GM18861 (cell line): Measurements from ENCODE around the gene CHRD.

Experiments used
- ATAC-seq: cut with Tn5 transposase; IDR thresholded peaks from one replicate; pipeline ENCODE4 v1.9.1; 2021; ENCODE audit not compliant: unreplicated experiment

CHRD gene

DNA sequence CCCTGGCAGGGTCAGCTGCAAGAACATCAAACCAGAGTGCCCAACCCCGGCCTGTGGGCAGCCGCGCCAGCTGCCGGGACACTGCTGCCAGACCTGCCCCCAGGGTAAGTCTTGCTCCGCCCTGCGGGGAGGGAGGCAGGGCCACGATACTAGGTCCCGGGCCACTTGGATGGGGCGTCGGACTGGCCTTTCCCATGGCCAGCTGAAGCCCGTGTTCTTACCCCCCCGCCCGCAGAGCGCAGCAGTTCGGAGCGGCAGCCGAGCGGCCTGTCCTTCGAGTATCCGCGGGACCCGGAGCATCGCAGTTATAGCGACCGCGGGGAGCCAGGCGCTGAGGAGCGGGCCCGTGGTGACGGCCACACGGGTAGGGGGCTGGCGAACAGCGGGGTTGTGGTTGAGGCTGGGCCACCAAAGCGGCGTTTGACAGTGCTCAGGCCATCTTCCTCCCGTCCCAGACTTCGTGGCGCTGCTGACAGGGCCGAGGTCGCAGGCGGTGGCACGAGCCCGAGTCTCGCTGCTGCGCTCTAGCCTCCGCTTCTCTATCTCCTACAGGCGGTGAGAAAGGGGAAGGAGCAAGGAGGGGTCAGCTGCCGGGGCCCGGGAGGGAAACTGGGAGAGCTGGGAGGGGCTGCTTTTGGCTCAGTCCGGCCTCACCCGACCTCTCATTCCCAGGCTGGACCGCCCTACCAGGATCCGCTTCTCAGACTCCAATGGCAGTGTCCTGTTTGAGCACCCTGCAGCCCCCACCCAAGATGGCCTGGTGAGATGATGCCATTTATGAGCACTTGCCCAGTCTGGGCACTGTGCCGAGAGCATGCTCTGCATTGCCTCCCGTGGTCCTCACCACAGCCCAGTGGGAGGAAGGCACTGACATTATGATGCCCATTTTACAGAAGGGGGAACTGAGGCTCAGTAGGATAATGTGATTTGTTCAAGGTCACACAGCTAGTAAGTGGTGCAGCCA is 1.7 kb downstream of the CHRD start:
- ATAC-seq, result no peak

DNA sequence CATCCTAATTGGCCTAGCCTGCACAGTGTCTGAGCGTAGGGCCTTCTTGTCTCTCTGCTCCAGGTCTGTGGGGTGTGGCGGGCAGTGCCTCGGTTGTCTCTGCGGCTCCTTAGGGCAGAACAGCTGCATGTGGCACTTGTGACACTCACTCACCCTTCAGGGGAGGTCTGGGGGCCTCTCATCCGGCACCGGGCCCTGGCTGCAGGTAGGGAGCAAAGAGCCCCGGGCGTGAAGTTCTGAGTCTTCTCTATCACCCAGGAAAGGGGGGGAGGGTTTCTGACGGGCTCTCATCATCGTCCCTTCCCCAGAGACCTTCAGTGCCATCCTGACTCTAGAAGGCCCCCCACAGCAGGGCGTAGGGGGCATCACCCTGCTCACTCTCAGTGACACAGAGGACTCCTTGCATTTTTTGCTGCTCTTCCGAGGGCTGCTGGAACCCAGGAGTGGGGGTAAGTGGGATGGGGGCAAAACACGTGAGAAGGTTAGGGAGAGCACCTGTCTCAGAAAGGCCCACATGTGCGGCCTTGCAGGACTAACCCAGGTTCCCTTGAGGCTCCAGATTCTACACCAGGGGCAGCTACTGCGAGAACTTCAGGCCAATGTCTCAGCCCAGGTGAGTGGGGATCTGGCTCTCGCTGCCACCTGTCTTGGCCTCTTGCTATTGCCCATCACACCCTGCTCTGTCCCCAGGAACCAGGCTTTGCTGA is 2.6 kb downstream of the CHRD start:
- ATAC-seq, result no peak

DNA sequence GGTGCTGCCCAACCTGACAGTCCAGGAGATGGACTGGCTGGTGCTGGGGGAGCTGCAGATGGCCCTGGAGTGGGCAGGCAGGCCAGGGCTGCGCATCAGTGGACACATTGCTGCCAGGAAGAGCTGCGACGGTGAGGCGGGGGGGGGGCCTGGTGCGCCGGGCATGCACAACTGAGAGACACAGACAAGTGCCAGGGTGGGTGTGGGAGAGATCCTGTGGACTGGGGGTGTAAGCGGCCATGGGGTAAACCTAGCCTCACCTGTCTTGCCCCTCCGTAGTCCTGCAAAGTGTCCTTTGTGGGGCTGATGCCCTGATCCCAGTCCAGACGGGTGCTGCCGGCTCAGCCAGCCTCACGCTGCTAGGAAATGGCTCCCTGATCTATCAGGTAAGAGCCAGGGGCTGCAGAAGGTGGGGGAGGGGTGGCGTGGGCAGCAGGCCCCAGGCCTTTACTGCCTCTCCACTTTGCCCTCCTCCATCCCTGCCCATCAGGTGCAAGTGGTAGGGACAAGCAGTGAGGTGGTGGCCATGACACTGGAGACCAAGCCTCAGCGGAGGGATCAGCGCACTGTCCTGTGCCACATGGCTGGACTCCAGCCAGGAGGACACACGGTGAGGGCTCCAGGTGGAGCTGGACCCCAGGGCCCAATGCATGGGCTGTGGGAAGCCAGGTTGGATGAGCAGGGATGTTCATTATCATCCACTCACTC is 3.3 kb downstream of the CHRD start:
- ATAC-seq, result no peak

DNA sequence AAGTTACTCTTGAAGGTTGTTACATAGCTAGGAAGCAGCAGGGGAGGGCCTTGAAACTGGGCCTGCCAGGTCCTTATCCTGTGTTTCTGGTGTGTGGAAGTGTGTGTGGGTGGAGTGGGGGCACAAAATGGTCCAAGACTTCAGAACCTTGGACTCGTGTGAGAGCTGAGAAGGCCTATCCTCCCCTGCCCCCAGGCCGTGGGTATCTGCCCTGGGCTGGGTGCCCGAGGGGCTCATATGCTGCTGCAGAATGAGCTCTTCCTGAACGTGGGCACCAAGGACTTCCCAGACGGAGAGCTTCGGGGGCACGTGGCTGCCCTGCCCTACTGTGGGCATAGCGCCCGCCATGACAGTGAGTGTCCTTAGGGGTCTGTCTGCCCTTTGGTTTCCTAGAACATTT is 4.5 kb downstream of the CHRD start:
- no peak for ATAC-seq

DNA sequence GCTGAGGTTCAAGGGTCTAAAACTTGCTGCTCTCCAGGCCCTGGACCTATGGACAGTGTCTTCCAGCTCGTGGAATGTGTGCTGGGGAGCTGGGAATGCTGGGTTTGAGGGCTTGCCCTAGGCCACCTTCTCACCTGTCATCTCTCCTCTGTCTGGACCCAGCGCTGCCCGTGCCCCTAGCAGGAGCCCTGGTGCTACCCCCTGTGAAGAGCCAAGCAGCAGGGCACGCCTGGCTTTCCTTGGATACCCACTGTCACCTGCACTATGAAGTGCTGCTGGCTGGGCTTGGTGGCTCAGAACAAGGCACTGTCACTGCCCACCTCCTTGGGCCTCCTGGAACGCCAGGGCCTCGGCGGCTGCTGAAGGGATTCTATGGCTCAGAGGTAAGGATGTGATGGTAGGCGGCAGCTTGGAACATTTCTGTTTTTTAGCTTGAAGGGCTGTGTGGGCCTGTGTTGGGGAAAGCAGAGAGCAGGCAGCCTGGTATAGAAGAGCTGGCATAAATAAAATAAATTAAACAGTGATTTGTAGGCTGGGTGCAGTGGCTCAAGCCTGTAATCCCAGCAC is 5.1 kb downstream of the CHRD start:
- no peak for ATAC-seq

DNA sequence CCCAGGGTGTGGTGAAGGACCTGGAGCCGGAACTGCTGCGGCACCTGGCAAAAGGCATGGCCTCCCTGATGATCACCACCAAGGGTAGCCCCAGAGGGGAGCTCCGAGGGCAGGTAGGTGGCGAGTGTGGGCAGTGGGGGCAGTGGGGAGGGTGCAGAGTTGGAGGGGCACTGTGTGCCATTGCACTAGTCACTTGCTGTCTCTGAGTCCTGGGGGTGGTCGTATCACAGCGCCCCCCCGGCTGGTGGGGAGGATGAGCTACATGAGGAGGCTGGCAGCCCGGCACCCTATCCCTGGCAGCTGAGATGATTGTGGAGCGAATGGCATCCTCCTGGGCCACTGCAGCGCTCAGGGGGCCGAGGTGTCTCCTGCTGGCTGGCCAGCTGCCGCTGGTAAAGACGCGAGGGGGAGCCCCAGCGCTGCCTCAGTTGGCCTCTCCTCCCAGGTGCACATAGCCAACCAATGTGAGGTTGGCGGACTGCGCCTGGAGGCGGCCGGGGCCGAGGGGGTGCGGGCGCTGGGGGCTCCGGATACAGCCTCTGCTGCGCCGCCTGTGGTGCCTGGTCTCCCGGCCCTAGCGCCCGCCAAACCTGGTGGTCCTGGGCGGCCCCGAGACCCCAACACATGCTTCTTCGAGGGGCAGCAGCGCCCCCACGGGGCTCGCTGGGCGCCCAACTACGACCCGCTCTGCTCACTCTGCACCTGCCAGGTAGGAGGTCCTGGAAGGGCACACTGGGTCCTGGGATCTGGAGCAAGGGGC is 6.4 kb downstream of the CHRD start:
- ATAC-seq, result no peak

DNA sequence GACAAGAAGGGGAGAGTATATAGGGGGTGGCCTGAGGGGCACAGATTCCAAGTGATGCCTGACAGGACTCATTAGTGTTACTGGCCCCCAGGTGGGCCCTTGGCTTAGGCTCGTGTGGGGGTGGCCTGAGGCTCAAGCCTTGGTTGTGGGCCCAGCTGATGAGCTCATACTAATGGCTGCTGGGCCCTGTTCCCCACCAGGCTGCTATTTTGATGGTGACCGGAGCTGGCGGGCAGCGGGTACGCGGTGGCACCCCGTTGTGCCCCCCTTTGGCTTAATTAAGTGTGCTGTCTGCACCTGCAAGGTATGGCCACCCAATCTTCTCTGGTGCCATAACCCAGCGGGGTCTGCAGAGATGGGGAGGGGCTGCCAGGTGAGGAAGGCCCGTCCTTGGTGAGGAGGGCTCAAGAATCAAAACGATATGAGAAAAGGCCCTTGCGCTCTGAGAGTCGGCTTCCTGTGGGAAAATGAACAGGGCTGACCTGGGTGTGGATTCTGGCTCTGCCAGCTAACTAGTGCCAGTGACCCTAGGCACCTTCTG is 7.4 kb downstream of the CHRD start:
- no peak for ATAC-seq

DNA sequence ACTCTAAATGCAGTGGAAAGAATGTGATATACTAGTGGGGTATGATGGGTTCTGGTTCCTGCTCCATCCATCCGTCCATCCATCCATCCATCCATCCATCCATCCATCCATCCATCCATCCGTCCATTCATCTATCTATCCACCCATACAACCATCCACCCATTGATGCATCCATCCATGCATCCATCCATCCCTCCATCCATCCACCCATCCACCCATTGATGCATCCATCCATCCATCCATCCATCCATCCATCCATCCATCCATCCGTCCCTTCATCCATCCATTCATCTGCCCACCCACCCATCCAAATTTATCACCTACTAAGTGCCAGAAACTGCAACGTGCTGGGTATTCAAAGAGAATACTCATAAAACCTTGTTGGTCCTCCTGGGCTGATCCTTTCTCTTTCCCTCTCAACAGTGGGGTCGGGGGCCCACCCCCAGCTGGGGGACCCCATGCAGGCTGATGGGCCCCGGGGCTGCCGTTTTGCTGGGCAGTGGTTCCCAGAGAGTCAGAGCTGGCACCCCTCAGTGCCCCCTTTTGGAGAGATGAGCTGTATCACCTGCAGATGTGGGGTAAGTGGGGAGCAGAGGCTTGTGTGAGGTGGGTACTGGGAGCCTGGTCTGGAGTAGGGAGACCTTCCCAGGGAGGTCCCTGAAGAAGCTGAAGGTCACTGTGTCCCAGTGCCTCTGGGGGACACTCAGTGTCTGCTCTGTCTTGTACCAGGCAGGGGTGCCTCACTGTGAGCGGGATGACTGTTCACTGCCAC is 8.5 kb downstream of the CHRD start:
- no peak for ATAC-seq

DNA sequence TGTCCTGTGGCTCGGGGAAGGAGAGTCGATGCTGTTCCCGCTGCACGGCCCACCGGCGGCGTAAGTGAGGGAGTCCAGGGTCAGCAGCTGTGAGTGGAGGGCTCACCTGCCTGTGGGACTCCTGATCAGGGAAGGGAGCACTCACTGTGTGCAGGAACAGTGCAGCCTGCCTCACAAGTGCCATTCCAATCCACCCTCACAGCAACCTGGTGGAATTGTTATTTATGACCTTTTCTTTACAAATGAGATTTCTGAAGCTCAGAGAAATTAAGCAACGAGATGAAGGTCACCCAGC is 9.0 kb downstream of the CHRD start:
- ATAC-seq, result no peak

DNA sequence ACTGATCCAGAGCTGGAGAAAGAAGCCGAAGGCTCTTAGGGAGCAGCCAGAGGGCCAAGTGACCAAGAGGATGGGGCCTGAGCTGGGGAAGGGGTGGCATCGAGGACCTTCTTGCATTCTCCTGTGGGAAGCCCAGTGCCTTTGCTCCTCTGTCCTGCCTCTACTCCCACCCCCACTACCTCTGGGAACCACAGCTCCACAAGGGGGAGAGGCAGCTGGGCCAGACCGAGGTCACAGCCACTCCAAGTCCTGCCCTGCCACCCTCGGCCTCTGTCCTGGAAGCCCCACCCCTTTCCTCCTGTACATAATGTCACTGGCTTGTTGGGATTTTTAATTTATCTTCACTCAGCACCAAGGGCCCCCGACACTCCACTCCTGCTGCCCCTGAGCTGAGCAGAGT is 9.5 kb downstream of the CHRD start:
- ATAC-seq, result no peak

DNA sequence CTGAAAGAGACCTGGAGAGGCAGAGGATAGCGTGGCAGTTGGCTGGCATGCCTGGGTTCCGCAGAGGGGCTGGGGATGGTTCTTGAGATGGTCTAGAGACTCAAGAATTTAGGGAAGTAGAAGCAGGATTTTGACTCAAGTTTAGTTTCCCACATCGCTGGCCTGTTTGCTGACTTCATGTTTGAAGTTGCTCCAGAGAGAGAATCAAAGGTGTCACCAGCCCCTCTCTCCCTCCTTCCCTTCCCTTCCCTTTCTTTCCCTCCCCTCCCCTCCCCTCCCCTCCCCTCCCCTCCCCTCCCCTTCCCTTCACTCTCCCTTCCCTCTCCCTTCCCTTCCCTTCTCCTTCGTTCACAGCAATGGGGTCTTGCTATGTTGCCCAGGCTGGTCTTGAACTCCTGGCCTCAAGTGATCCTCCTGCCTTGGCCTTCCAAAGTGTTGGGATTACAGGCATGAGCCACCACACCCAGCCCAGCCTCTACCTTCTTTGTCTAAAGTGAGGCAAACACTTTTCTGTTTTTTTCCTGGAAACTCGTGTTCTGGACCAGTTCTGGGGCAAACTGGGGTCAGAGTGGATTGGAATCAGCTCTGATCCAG is 10.2 kb downstream of the CHRD start:
- ATAC-seq, result no peak

DNA sequence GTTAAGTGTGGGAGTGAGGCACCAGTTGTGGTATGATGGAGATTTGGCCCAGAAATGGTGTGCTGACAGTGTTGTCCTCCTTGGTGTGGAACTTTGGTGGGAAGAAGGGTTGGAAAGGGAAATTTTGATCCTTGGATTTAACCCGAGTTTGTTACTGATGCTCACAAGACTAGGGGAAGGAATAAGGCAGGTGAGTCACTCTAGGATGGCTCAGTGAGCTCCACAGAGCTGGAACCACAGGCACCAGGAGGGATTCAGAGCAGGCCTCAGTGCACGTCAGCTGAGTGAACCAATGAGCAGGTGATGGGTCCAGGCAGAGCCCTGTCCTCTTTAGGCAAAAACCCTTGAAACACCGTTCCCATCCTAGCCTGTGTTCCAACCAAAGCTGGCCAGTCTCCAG is 11.4 kb downstream of the CHRD start:
- ATAC-seq, result no peak

DNA sequence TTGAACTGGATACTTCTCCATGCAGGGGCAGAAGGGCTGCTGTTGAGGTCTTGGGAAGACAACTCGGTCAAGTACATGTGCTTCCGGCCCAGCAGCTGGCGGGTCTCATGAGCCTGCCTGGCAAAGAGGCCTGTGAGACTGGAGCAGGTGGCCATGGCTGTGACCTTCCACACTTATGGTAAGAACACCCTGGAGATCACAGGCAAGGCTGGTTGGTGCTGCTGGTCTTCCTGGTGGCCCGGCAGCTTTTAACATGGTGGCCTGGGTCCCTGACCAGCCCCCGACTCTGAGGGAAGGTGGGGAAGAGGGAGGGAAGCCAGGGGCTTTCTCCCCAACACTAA is 15.4 kb downstream of the CHRD start:
- ATAC-seq, result no peak

DNA sequence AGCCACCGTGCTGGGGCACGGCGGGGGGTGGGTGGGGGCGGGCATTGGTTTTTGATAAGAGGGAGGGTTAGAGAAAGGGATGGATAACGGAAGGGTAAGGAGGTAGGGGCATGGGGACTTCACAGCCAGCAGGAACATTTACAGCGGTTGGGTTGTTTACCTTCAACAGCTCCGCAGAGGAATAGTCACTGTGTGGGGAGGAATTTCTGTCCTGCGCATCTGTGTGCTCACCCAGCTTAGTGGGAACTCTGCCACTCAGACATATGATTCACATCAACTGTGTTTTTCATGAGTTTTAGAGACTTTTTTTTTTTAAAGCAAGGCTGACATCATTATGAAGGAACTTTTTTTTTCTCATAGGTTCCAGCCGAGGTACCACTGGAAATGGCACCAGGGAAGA is 19.6 kb downstream of the CHRD start:
- ATAC-seq, result no peak

DNA sequence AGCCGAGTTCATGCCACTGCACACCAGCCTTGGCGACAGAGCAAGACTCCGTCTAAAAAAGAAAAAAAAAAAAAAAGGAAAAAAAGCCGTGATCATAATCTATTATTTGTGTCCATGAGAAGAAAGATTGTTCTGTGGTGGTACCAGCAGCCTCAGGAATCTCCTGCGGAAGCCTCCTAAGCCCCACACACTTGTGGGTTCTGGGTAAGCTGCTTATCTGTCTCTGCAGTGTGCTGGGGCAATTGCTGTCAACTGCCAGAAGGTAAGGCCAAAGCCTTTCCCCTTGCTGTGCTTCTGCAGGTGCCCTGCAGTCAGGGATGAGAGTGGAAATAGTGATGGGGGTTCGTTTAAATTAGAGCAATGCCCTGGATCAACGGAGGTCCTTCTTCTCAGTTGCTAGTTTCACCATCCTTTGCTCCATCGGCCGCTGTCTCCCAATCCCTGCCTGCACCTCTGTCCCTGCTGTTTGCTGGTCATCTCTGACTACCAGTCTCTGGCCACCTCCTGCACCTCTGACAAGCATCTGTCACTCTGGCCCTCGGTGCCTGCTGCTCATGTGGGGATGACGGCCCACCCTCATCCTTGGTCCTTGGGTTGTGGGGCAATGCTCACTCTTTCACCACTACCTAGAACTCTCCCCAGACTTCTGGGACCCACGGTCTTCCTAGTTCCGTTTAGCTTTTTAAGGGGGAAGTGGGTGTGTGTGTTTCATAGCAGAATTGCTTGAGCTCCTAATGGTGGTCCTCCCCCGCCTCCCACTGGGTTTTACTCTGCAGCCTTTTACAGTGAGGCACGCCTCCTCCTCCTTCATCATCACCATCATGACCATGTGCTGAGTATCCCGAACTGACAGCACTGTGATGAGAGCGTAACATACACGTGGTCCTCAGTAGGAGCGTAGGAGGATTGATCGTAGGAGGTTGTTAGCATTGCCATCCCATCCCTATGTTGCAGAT is 25.5 kb downstream of the CHRD start:
- ATAC-seq, result no peak

DNA sequence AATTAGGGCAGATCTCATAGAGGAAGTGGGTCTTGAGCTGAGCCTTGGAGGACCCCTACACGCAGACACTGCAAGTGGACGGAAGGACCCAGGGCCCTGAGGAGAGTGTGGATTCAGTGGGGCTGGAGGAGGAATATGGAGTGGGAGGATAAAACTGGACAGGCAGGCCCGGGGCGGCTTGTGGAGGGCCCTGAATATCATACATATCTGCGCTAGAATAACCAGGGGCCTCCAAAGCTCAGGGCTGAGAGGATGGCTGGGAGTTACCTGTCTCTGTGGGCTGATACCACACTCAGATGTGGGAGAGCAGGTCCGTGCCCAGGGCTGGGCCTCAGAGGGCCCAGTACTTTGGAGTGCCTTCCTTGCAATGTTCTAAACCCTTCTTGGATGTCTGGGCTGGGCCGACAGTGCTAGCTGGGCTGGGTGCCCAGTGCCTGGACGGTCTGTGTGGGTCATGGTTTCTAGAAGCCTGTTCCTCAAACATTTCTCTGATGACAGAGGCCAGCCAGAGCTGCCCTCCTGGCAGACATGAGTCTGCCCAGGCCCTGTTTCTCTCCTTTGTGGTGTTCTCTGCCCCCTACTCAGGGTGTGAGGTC is 29.6 kb downstream of the CHRD start:
- ATAC-seq, result no peak

DNA sequence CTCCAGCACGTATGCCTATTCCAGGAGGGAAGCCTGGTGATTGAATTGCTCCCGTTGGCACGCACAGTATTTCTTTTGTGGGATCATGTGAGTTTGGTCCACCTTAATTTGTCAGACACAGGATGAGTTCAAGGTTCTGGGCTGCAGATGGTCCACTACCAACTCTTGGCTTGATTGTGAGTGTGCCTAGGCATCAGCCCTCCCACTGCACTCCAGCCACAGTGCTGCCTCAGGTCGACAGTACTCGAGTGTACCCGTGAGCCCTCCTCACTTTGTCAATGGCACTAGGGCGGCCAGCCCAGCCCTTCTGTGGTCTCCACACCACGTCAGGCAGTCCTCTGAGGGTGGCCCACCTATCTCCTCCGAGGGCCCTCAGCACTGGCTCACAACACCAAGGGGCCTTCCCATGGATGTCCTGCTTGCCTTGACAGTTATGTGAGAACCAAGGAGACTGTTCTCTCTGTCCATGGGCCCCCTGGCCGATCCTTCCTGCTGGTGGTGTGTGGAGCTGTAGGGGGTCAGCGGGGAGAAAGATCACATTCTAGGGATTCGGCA is 30.2 kb downstream of the CHRD start:
- ATAC-seq, result no peak
